B cell (primary cell): Measurements from ENCODE around the gene PGAM1. TPM values are rescaled to one million over a fixed set of nuclear protein-coding genes. Genes with fewer than 3 reads are reported as not detected.

ENCODE experiments used
- ATAC-seq: fragments of 200-7000 bp; cut with Tn5 transposase; one replicate; pipeline ENCODE4 v1.10.0; 2021; ENCODE audit warnings: low read depth, mild to moderate bottlenecking, moderate number of reproducible peaks, moderate library complexity
- CTCF ChIA-PET: fragments of 350-600 bp; sonication (Branson Sonifier 250); formaldehyde crosslinking; loops from one replicate; lab custom pipeline; 2021; ENCODE audit warnings: antibody characterized with exemption, inconsistent platforms; lab: Charles Lee
- POLR2A ChIA-PET: fragments of 350-600 bp; sonication (Branson Sonifier 250); formaldehyde crosslinking; loops from one replicate; lab custom pipeline; 2021; ENCODE audit warnings: antibody characterized with exemption; lab: Charles Lee
- DNase-seq: peaks from one replicate; pipeline ENCODE4 v3.0.0; 2013
- H2AFZ ChIP-seq: 2 replicates; pipeline ENCODE4 v1.6.1; 2012; ENCODE audit warnings: mild to moderate bottlenecking, low read depth, low read length; ENCODE audit not compliant: insufficient read depth, poor library complexity, severe bottlenecking
- H3K27ac ChIP-seq, 2 donors: 1 replicate in 1 of 2; 2 replicates in 1 of 2; pipeline ENCODE4 v1.5.1; 2012 to 2013; ENCODE audit warnings: low read length in 2 of 2, mild to moderate bottlenecking in 2 of 2, moderate library complexity in 1 of 2
- H3K27me3 ChIP-seq, 4 experiments: fragments of 200-600 bp in 1 of 4; sonication (generic) in 1 of 4; replicated peaks in 1 of 4; 1 replicate in 2 of 4; 2 replicates in 2 of 4; pipeline versions ENCODE4 v1.6.1 to v1.7.0; 2013 to 2016; ENCODE audit warnings: low read length in 3 of 4, mild to moderate bottlenecking in 2 of 4, mixed read lengths in 1 of 4, moderate library complexity in 1 of 4; ENCODE audit not compliant: insufficient read depth in 4 of 4, control insufficient read depth in 3 of 4; ENCODE audit errors: control extremely low read depth in 1 of 4
- H3K36me3 ChIP-seq, 2 experiments: replicated peaks in 1 of 2; 1 replicate in 1 of 2; 2 replicates in 1 of 2; pipeline versions ENCODE4 v1.6.1 to v1.7.1; 2013; ENCODE audit warnings: low read length in 1 of 2; ENCODE audit not compliant: insufficient read depth in 2 of 2, control insufficient read depth in 1 of 2; ENCODE audit errors: control extremely low read depth in 1 of 2, extremely low read depth in 1 of 2
- H3K4me1 ChIP-seq, 2 donors: fragments of 200-600 bp in 1 of 2; sonication (generic) in 1 of 2; 1 replicate in 1 of 2; 2 replicates in 1 of 2; pipeline versions ENCODE4 v1.5.1 to v1.6.1; 2013 to 2017; ENCODE audit warnings: low read length in 2 of 2; ENCODE audit not compliant: control insufficient read depth in 2 of 2, insufficient read depth in 2 of 2
- H3K4me2 ChIP-seq: replicated peaks from 2 replicates; pipeline ENCODE3; 2012; ENCODE audit warnings: mild to moderate bottlenecking, low read depth, low read length; ENCODE audit not compliant: poor library complexity, severe bottlenecking
- H3K4me3 ChIP-seq, 5 experiments: fragments of 200-600 bp in 1 of 5; sonication (generic) in 1 of 5; 1 replicate in 3 of 5; 2 replicates in 2 of 5; pipeline versions ENCODE4 v1.5.1 to v1.7.0; 2011 to 2016; ENCODE audit warnings: low read length in 4 of 5, mild to moderate bottlenecking in 4 of 5, low read depth in 2 of 5, control low read depth in 1 of 5, moderate library complexity in 1 of 5; ENCODE audit not compliant: insufficient read depth in 1 of 5; ENCODE audit errors: control extremely low read depth in 1 of 5, extremely low read depth in 1 of 5
- H3K79me2 ChIP-seq: fragments of 200-600 bp; sonication (generic); one replicate; pipeline ENCODE4 v1.6.0; 2016; ENCODE audit warnings: low read length; ENCODE audit not compliant: control insufficient read depth, insufficient read depth
- H3K9ac ChIP-seq: fragments of 200-600 bp; sonication (generic); 2 replicates; pipeline ENCODE4 v1.6.1; 2017; ENCODE audit warnings: mild to moderate bottlenecking, low read length, moderate library complexity
- H3K9me3 ChIP-seq, 3 donors: one replicate each; pipeline versions ENCODE4 v1.6.1 to v1.7.1; 2013; ENCODE audit warnings: low read length in 2 of 3; ENCODE audit not compliant: control insufficient read depth in 2 of 3, insufficient read depth in 1 of 3; ENCODE audit errors: control extremely low read depth in 1 of 3
- H4K20me1 ChIP-seq: 2 replicates; pipeline ENCODE4 v1.6.0; 2012; ENCODE audit warnings: mild to moderate bottlenecking, low read length; ENCODE audit not compliant: insufficient read depth, control insufficient read depth, poor library complexity, severe bottlenecking
- H3K27ac Mint-ChIP-seq: one replicate; pipeline ENCODE4 v1.8.0; 2021; ENCODE audit warnings: mixed read lengths
- H3K27me3 Mint-ChIP-seq: one replicate; pipeline ENCODE4 v1.8.0; 2021; ENCODE audit warnings: mixed read lengths
- H3K4me1 Mint-ChIP-seq: one replicate; pipeline ENCODE4 v1.8.0; 2021; ENCODE audit warnings: mixed read lengths
- H3K4me3 Mint-ChIP-seq: one replicate; pipeline ENCODE4 v1.8.0; 2021; ENCODE audit warnings: mixed read lengths
- H3K9me3 Mint-ChIP-seq: one replicate; pipeline ENCODE4 v1.8.0; 2022; ENCODE audit warnings: mixed read lengths; ENCODE audit not compliant: insufficient read depth
- CTCF ChIP-seq: fragments of 200-600 bp; IDR thresholded peaks from one replicate; pipeline ENCODE4 v1.8.0; 2022; ENCODE audit warnings: antibody characterized with exemption, mild to moderate bottlenecking
- EZH2 ChIP-seq: IDR thresholded peaks from 2 replicates; pipeline ENCODE4 v1.6.1; 2012; ENCODE audit warnings: borderline replicate concordance, low read depth, mild to moderate bottlenecking, moderate library complexity, low read length; ENCODE audit not compliant: insufficient read depth, poor library complexity, severe bottlenecking
- WGBS: methylation state at CpG from one replicate; pipeline ENCODE4 v1.1.5; 2013; ENCODE audit warnings: missing lambda C conversion rate; ENCODE audit not compliant: insufficient coverage; 5-methylcytosine and 5-hydroxymethylcytosine counted together
- intact Hi-C: fragments of 100-400 bp; cut with micrococcal nuclease; formaldehyde crosslinking; loops from one replicate; pipeline ENCODE4 v1.10.0; 2022
- polyA plus RNA-seq: library from polyadenylated mRNA; depleted of rRNA; stranded (reverse); fragments of >200 nt; gene quantifications from 2 replicates; pipeline ENCODE4 v1.2.3, GENCODE V29; 2012
- total RNA-seq, 2 donors: library from RNA; stranded (reverse); fragments of 120-200 nt in 1 of 2; gene quantifications; 1 replicate in 1 of 2; 2 replicates in 1 of 2; pipeline versions ENCODE4 v1.2.3 to v1.2.4, GENCODE V29; 2013 to 2022

The PGAM1 gene
- total and polyA plus RNA-seq, 2 donors (not counting 1 experiment from before 2014, with no cell fraction given): 48.7 to 83.4 TPM

DNA sequence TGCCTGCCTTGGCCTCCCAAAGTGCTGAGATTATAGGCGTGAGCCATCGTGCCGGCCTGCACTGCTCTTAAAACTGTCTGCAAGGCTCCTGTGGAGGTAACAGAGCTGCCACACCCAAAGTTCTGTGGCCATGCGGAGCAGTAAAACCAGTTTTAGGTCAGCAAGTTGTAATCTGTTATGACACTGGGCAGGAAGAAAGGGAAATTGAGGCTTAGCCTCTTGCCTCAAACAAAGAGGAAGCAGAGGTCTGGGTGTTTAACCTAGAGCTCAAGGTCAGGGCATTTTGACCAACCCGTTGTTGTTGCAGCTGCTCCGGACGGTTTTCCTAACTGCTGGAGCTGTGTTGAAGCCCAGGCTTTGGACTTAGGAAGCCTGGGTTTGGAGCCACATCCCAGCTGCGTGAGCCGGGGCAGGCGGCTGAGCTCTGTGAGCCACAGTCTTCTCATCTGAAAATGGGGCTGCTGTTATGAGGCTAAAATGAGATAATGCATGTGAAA is 17.4 kb upstream of the PGAM1 start:
- DNase-seq (no peak), ATAC-seq (no peak)
- CTCF ChIA-PET: interaction anchor here (1.2 to 5.5 kb wide), 4 partner anchors 11 to 144 kb away, joined by 3 to 29 read pairs (median 16); no protein-coding TSS in a partner anchor
- H2AFZ ChIP-seq: no peak overlapping the region
- H3K27ac ChIP-seq: no peak overlapping the region
- H3K9ac ChIP-seq: no peak overlapping the region
- POLR2A ChIA-PET: interaction anchor here (0.5 kb wide), 1 partner anchor 143 kb away, joined by 4 read pairs; no protein-coding TSS in a partner anchor
- Mint-ChIP-seq H3K9me3 (no peaks in the 10 kb centered on the region), H3K4me1 (peaks cover 12% of the 10 kb centered on the region), H3K27me3 (no peaks in the 10 kb centered on the region), H3K4me3 (no peak overlapping the region), H3K27ac (no peak overlapping the region)
- intact Hi-C loops: no loop called here
- H3K4me2 ChIP-seq: no peak overlapping the region
- no peaks in the 10 kb centered on the region for H3K36me3 ChIP-seq
- no peaks in the 10 kb centered on the region for H4K20me1 ChIP-seq
- no peaks in the 10 kb centered on the region for H3K27me3 ChIP-seq
- no peaks in the 10 kb centered on the region for H3K79me2 ChIP-seq
- no peak overlapping the region for H3K4me3 ChIP-seq
- peaks cover 0 to 13% of the 10 kb centered on the region in 2 donors for H3K4me1 ChIP-seq
- no peaks in the 10 kb centered on the region for H3K9me3 ChIP-seq
- TF ChIP-seq CTCF (no peak), EZH2 (no peak)
- WGBS: 95% methylated on average over 10 of the region's 10 CpGs

DNA sequence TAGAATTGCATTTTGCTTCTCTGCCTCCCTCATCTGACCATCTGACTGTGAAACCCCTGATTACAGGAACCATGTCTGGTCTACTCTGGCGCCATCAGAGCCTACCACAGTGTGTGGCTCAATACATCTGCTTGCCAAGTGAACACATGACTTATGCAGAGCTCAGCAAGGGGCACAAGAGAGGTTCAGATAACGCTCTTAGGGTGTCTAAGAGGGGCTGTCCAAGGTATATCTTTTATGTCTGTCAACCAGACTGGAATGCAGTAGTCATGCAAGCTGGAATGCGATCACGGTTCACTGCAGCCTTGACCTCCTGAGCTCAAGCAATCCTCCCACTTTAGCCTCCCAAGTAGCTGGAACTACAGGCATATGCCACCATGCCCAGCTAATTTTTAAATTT is 14.6 kb upstream of the PGAM1 start:
- H4K20me1 ChIP-seq: no peaks in the 10 kb centered on the region
- ChIA-PET CTCF (interaction anchor here (0.9 kb wide), 1 partner anchor 140 kb away, joined by 5 read pairs; no protein-coding TSS in a partner anchor), POLR2A (interaction anchor here (0.7 kb wide), 1 partner anchor 180 kb away, joined by 4 read pairs; no protein-coding TSS in a partner anchor)
- TF ChIP-seq CTCF: no peak
- TF ChIP-seq EZH2: no peak
- DNase-seq (no peak), ATAC-seq (no peak)
- Mint-ChIP-seq H3K9me3 (no peaks in the 10 kb centered on the region), H3K4me1 (peaks cover 15% of the 10 kb centered on the region), H3K27me3 (no peaks in the 10 kb centered on the region), H3K27ac (no peak overlapping the region), H3K4me3 (no peak overlapping the region)
- intact Hi-C loops: no loop called here
- H3K9ac ChIP-seq: no peak overlapping the region
- no peak overlapping the region for H2AFZ ChIP-seq
- H3K4me3 ChIP-seq: no peak overlapping the region
- no peaks in the 10 kb centered on the region for H3K79me2 ChIP-seq
- no peak overlapping the region for H3K27ac ChIP-seq
- no peaks in the 10 kb centered on the region for H3K36me3 ChIP-seq
- H3K4me2 ChIP-seq: no peak overlapping the region
- H3K27me3 ChIP-seq: no peaks in the 10 kb centered on the region
- 90% methylated on average over 4 of the region's 4 CpGs for WGBS
- H3K4me1 ChIP-seq: peaks cover 5 to 23% of the 10 kb centered on the region in 2 donors
- H3K9me3 ChIP-seq: no peaks in the 10 kb centered on the region
